HG03354 (cell line): Measurements from ENCODE around the gene JUN.

ENCODE experiments used
- ATAC-seq: cut with Tn5 transposase; IDR thresholded peaks from one replicate; pipeline ENCODE4 v1.9.1; 2021; ENCODE audit warnings: mild to moderate bottlenecking; ENCODE audit not compliant: unreplicated experiment, poor library complexity, severe bottlenecking

The JUN gene

DNA sequence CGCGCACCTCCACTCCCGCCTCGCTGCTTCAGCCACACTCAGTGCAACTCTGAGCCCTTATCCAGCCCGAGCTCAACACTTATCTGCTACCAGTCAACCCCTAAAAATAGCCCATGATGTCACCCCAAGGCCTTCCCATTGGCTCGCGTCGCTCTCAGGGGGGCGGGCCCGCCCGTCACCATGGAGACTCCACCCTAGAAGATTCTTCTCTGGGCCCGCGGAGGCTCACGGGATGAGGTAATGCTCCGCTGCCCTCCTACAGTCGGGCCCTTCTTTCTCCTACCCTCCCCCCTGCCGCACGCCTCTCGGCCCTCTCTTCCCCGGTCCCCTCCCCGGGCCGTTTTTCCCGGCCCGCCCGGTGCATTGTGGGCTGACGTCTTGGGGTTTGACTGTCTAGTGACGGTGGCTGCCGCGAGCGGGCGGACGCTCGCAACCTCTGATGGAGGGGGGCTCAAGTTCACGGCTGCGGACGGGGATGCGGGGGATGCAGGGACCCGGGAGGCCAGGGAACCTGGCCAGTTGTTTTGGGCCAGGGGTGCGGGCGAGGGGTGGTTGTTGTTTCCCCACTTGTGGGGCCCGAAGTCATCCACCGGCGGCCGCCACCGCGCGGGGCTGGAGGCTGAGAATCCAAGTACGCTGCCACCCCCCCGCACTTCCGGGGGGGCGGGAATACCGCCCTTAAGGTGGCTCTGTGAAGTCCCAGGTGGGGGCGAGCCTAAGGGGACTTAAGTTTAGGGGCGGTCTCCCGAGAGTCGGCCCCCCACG is at the start of gene JUN:
Gene JUN, minus strand, starts transcription at position 55 of the 765 bp plus-strand sequence. CDS start 977 bp downstream, outside the sequence.
- ATAC-seq: peak; percentile 77

DNA sequence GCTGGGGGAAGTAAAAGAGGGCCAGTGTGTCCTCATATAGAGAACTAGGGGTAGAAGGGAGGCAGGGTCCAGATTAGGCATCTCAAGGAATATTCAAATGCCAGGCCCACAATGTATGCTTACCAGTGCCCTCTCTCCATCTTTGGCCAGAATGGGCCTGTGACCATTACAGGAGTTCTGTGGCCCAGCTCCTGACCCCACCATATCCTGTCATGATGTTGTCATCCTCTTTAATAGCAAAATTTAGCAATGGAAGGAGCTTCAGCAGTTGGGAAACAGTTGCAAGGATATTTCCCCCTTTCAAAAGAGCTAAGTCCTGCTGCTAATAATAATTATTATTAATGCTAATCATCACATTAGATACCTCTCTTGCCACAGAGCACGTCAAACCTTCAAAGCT is 49.3 kb upstream of the JUN start:
- no peak for ATAC-seq

- no peak for ATAC-seq
Observed at GRCh38 chr1:58830291-58830690, 46.4 kb upstream of the JUN start.

DNA sequence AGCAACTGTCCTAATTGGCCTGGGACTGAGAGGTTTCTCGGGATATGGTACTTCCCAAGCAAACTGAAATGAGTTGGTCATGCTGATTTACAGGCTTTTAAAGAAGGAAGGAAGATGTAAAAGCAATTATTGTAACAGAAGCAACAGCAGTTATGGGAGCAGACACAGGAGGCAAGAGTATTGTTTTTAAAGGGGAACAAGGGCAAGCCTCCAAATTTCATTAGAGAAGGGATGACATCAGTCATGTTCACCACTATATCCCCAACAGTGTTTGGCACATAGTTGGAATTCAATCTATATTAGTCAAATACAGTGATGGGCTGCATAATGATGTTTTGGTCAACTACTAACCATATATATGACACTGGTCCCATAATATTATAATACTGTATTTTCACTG is 46.0 kb upstream of the JUN start:
- ATAC-seq: no peak

DNA sequence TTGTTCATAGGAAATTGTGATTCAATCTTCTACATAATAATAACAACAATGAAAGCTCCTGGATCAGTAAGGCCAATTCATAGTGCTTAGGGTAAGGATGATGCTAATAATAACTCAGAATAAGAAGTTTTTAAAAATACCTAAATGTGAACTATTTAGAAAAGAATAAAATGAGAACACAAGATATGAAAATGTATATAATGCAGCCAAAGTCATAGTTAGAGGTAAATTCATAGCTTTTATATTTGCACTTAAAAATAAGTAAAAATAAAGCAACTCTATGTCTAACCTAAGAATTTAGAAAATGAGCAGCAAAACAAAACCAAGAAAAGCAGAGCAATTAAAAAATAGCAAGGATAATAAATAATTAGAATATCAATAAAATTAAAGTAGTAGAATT is 43.5 kb upstream of the JUN start:
- ATAC-seq: no peak

DNA sequence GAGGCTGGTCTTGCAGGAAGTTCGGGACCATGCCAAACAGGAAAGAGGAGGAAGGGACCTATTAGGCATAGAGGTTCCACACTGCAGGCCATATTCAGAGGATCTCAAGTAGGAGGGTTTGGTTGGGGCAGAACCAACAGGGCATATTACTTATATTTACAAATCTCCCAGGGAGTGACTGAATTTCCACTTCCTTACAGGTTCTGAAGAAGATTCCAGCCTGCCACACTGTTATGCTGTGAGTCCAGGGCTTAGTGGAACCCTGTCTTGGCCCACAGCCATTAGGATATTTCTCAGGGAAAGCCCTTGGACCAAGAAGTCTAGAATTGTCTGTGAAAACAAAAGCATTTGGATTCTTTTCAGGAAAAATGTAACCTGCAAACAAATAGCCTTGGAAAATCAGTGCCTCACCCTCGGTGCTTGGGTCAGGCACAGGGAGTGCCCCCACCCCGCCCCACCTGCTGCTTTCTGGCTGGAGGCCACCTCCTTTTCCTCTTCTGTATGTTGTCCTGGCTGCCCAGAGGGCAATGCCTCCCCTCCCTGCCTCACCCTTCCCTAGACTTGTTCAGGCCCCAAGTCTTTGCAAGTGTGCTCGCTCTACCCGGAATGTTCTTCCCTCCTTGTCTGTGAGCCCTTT is 41.0 kb upstream of the JUN start:
- ATAC-seq: no peak

DNA sequence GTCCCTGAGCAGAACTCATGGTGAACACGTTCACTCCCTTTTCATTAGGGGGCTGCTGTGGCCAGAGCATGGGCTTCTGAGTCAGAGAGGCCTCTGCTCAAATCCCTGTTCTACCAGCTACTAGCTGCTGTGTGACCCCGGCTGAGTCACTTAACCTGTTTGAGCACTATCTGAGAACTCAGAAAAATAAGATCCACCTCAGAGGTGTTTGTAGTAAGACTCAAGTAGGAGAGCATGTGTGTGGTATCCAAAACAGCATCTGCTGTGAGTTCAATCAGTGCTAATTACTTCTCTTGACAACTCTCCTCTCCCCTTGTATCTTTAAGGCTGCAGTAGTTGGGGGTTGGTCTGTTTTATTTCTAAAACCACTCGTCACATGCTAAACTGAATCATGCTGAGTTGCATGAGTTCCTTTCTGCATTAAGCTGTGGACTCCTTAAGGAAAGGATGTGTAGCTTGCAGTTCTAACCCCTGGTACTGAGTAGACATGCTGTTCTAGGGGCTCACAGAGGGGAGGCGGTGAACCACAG is 39.7 kb upstream of the JUN start:
- ATAC-seq: no peak

GRCh38 chr1:58821309-58821708 is 37.5 kb upstream of the JUN start:
- no peak for ATAC-seq

GRCh38 chr1:58818976-58819375 is 35.1 kb upstream of the JUN start:
- no peak for ATAC-seq

GRCh38 chr1:58818075-58818474 is 34.2 kb upstream of the JUN start:
- no peak for ATAC-seq

DNA sequence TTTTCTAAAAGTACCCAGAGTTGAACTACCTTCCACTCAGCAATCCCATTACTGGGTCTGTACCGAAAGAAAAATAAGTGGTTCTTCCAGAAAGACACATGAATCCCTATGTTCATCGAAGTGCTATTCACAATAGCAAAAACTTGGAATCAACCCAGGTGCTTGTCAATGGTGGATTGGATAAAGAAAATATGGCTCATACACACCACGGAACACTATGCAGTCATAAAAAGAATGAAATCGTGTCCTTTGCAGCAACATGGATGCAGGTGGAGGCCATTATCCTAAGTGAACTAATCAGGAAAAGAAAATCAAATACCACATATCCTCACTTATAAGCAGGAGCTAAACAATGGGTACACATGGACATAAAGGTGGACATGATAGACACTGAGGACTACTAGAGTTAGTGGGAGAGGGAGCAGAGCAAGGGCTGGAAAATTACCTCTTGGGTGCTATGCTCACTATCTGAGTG is 32.9 kb upstream of the JUN start:
- ATAC-seq: no peak

DNA sequence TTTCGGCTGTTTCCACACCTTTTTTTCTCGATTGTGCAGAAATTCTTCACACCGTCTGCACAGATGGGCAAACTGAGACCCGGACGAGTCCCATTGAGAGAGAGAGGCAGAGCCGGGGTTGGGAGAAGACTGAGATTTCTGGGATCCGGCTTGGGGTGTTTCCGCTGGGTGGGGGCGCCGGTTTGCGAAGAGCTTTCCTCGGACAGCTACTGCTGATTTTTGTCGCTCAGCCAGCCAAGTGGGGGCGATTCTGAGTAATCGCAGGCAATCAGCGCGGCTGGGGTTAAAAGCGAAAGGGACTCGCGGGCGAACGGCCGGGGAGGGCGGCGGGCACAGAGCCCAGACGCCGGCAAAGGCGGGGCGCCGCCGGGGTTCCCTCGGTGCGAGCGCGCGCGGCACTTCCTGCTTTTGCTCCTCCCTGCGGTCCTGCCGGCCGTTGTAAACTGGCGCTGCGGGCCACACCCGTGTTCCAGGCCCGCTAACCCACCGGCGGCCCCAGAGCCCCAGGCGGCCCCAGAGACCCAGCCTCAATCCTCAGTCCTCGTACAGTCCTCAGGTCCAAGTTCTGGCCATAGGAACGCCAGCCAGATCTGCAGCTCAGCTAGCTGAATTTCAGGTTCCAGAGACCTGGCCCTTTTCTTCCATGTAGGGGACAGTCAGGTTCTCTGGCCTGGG is 32.4 kb upstream of the JUN start:
- peak; percentile 89 for ATAC-seq

DNA sequence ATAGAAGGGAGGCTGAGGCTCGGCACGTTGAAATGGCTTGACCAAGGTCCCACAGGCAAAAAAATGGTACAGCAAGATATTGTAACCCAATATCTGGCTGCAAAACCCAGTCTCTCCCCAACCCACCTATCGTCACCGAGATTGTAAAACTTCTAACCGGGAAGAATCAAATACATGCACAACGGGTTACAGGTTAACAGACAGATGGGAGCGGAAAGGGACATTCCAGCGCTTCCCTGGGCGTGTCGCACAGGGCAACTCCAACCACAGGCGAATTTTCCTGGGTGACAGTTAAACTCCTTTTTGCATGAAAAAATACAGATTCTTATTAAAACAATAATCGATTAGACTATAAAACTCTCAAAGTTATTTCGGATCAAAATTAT is 31.8 kb upstream of the JUN start:
- peak; percentile 20 for ATAC-seq

GRCh38 chr1:58815069-58815685 is 31.3 kb upstream of the JUN start:
- ATAC-seq: peak; percentile 56

GRCh38 chr1:58814251-58815068 is 30.6 kb upstream of the JUN start:
- ATAC-seq: no peak

- ATAC-seq: no peak
Observed at GRCh38 chr1:58813801-58814200, 30.0 kb upstream of the JUN start.

DNA sequence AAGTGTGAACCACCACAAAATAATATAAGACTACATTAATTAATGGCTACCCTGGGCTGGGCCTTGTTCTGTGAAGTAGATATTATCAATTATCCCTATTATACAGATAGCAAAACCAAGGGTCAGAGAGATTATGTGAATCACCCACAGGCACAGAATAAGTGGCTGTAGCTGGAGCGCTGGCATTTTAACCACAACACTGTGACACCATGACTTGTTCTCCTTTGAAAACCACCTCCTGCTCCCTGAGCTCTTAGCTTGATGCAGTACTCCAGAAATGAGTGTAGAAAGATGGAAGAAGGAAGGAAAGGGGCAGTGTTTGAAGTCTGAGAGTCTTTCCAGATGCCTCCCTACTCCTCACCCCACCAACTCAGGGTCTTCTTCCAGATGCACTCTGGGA is 29.5 kb upstream of the JUN start:
- no peak for ATAC-seq

DNA sequence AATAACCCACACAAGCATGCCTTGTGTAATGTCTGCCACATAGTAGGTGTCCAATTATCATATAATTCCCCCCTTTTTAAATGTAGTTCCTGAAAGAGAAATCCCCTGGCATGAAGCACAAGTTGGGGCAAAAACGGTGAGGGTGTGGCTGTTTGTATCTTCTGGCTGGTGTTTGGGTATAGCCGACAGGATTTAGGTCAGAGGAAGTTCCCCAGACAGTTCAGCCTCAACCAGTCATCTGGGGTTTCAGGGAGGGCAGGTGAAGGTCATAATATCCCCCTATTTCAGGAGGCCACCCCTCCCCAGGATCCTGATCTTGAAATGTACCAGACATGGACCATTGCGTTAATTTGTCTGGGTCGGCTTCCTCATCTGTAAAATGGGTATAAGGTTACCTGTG is 29.1 kb upstream of the JUN start:
- ATAC-seq: no peak

DNA sequence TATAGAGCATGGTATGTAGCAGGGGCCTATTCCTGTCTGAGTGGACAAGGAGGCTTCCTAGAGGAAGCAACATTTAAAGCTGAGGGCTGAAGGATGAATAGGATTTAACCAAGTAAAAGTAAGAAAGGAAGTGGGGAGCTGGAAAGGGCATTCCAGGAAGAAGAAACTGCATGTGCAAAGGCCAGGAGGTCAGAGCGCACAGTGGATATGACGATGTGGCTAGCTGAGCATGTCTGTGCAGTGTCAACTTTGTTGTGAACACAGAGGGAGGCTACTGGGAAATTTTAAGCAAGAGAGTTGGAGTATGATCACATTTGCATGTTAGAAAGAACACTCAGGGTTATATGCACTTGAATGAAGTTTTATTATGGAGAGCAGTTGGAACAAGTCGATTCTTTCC is 28.6 kb upstream of the JUN start:
- ATAC-seq: no peak
